ENCODE results near the gene XKR7. TPM values are rescaled to one million over a fixed set of nuclear protein-coding genes. Genes with fewer than 3 reads are reported as not detected.

XKR7 gene
- total RNA-seq, 2 donors from 2014 or later = 0.26 to 0.33 TPM

- ATAC-seq (no peak), DNase-seq (no peak)
- H3K27me3 ChIP-seq = no peaks in the 10 kb centered on the region
- TF ChIP-seq CTCF (IDR thresholded peaks at IDR 0.05) (no peak), POLR2A (IDR thresholded peaks at IDR 0.05) (no peak)
- intact Hi-C loops (cut with DNase I) = loop anchor here (5.0 kb wide), 1 partner anchor 115 kb away; no protein-coding TSS in a partner anchor
- WGBS, 2 donors = 30 to 34% methylated on average over 11 of the region's 11 CpGs
- no peaks in the 10 kb centered on the region for H3K36me3 ChIP-seq (replicated peaks in 1 of 2; ENCODE audit: insufficient read depth in 1 of 2, low read depth in 2 of 2)
- no peaks in the 10 kb centered on the region for H3K4me1 ChIP-seq
- H3K27ac ChIP-seq = no peak overlapping the region
- no peak overlapping the region for H3K4me3 ChIP-seq
- no peaks in the 10 kb centered on the region for H3K9me3 ChIP-seq
These were observed 11.1 kb upstream of the XKR7 start for GRCh38 chr20:31956556-31957526.

GRCh38 chr20:31962761-31963160, 5.2 kb upstream of the XKR7 start:
- WGBS, 2 donors = 33 to 36% methylated on average over 1 to 2 of the region's 2 CpGs
- H3K9me3 ChIP-seq = no peaks in the 10 kb centered on the region
- H3K4me3 ChIP-seq = no peak overlapping the region
- TF ChIP-seq CTCF (IDR thresholded peaks at IDR 0.05) (no peak), POLR2A (IDR thresholded peaks at IDR 0.05) (no peak)
- intact Hi-C loops (cut with DNase I) = no loop called here
- no peaks in the 10 kb centered on the region for H3K4me1 ChIP-seq
- ATAC-seq (no peak), DNase-seq (no peak)
- no peaks in the 10 kb centered on the region for H3K36me3 ChIP-seq (replicated peaks in 1 of 2; ENCODE audit: insufficient read depth in 1 of 2, low read depth in 2 of 2)
- H3K27ac ChIP-seq = no peak overlapping the region
- peaks cover 0 to 6% of the 10 kb centered on the region in 2 donors for H3K27me3 ChIP-seq

- TF ChIP-seq POLR2A (IDR thresholded peaks at IDR 0.05) = no peak
- no peak for TF ChIP-seq CTCF (IDR thresholded peaks at IDR 0.05)
- peaks cover 0 to 6% of the 10 kb centered on the region in 2 donors for H3K27me3 ChIP-seq
- 44 to 49% methylated on average over 6 of the region's 6 CpGs for WGBS, 2 donors
These were observed 4.1 kb upstream of the XKR7 start for GRCh38 chr20:31963889-31964288.

GRCh38 chr20:31966991-31967655, 828 bp upstream of the XKR7 start:
- Histone ChIP-seq H3K36me3 (replicated peaks in 1 of 2; ENCODE audit: insufficient read depth in 1 of 2, low read depth in 2 of 2) (no peaks in the 10 kb centered on the region), H3K27me3 (peaks cover 0 to 6% of the 10 kb centered on the region in 2 donors), H3K4me3 (no peak overlapping the region), H3K9me3 (no peaks in the 10 kb centered on the region), H3K4me1 (no peaks in the 10 kb centered on the region), H3K27ac (no peak overlapping the region)
- intact Hi-C loops (cut with DNase I) = no loop called here
- WGBS, 2 donors = 7 to 12% methylated on average over 5 of the region's 5 CpGs
- DNase-seq (no peak), ATAC-seq (no peak)
- TF ChIP-seq CTCF (IDR thresholded peaks at IDR 0.05) = no peak
- no peak for TF ChIP-seq POLR2A (IDR thresholded peaks at IDR 0.05)

More at GRCh38 chr20:31963889-31964288, 4.1 kb upstream of the XKR7 start:
- Histone ChIP-seq H3K4me1 (no peaks in the 10 kb centered on the region), H3K9me3 (no peaks in the 10 kb centered on the region), H3K36me3 (replicated peaks in 1 of 2; ENCODE audit: insufficient read depth in 1 of 2, low read depth in 2 of 2) (no peaks in the 10 kb centered on the region), H3K27ac (no peak overlapping the region), H3K4me3 (no peak overlapping the region)
- DNase-seq = no peak
- intact Hi-C loops (cut with DNase I) = no loop called here
- ATAC-seq = no peak
